ENCODE data around the gene TUBGCP3.
A peak's percentile ranks its signal among the peaks of the same experiment; 100 is the strongest.

Gene TUBGCP3

GRCh38 chr13:112453874-112454647, 133.9 kb downstream of the TUBGCP3 start:
- DNase-seq, result no peak

GRCh38 chr13:112453207-112453829, 134.6 kb downstream of the TUBGCP3 start:
- no peak for DNase-seq

GRCh38 chr13:112452380-112453206, 135.4 kb downstream of the TUBGCP3 start:
- no peak for DNase-seq

- no peak for DNase-seq
Observed at GRCh38 chr13:112451512-112452379, 136.2 kb downstream of the TUBGCP3 start.

- no peak for DNase-seq
Observed at GRCh38 chr13:112450904-112451240, 137.1 kb downstream of the TUBGCP3 start.

GRCh38 chr13:112450118-112450903, 137.6 kb downstream of the TUBGCP3 start:
- DNase-seq, result no peak

- no peak for DNase-seq
Observed at GRCh38 chr13:112449545-112449930, 138.4 kb downstream of the TUBGCP3 start.

GRCh38 chr13:112448621-112449544, 139.1 kb downstream of the TUBGCP3 start:
- DNase-seq, result no peak

- no peak for DNase-seq
Observed at GRCh38 chr13:112447761-112448603, 140.0 kb downstream of the TUBGCP3 start.

GRCh38 chr13:112447306-112447705, 140.6 kb downstream of the TUBGCP3 start:
- no peak for DNase-seq

GRCh38 chr13:112446867-112447266, 141.1 kb downstream of the TUBGCP3 start:
- DNase-seq, result no peak

GRCh38 chr13:112446347-112446861, 141.5 kb downstream of the TUBGCP3 start:
- DNase-seq, result no peak

GRCh38 chr13:112445411-112446271, 142.3 kb downstream of the TUBGCP3 start:
- DNase-seq, result no peak

- no peak for DNase-seq
Observed at GRCh38 chr13:112444416-112445399, 143.2 kb downstream of the TUBGCP3 start.

GRCh38 chr13:112443995-112444311, 144.0 kb downstream of the TUBGCP3 start:
- DNase-seq, result peak in 44 of 56 donors; percentile 7 to 78 (median 31)
